Fibroblast of lung (primary cell): ENCODE results near the gene MAS1. TPM values are rescaled to one million over a fixed set of nuclear protein-coding genes. Genes with fewer than 3 reads are reported as not detected.
"Not testable (repeated sequence)": the region's sequence is repeated elsewhere in the genome, so short reads cannot be mapped to it uniquely, and the experiment has no call there.

Source experiments
- DNase-seq, 2 donors: peaks; one replicate each; pipeline versions ENCODE4 v3.0.0 to v3.0.0-alpha.2; 2010; ENCODE audit warnings: low read depth in 2 of 2
- H2AFZ ChIP-seq: 2 replicates; pipeline ENCODE4 v1.5.1; 2012; ENCODE audit warnings: low read length, control low read depth, inconsistent platforms
- H3K27ac ChIP-seq: 2 replicates; pipeline ENCODE4 v1.5.1; 2011; ENCODE audit warnings: low read length, control low read depth; ENCODE audit not compliant: insufficient read depth
- H3K27me3 ChIP-seq: 2 replicates; pipeline ENCODE4 v1.5.1; 2011; ENCODE audit warnings: mild to moderate bottlenecking, low read length; ENCODE audit not compliant: control insufficient read depth, insufficient read depth
- H3K36me3 ChIP-seq: 2 replicates; pipeline ENCODE4 v1.5.1; 2011; ENCODE audit warnings: low read length; ENCODE audit not compliant: control insufficient read depth, insufficient read depth
- H3K4me1 ChIP-seq: 2 replicates; pipeline ENCODE4 v1.5.1; 2011; ENCODE audit warnings: low read length; ENCODE audit not compliant: control insufficient read depth, insufficient read depth; ENCODE audit errors: extremely low read depth
- H3K4me2 ChIP-seq: 2 replicates; pipeline ENCODE4 v1.5.1; 2011; ENCODE audit warnings: low read length, control low read depth; ENCODE audit not compliant: insufficient read depth; ENCODE audit errors: extremely low read depth
- H3K4me3 ChIP-seq, 4 experiments: fragments of 200-600 bp in 1 of 4; sonication (generic) in 1 of 4; replicated peaks in 1 of 4; 2 replicates each; pipeline ENCODE4 v1.5.1; 2011 to 2016; ENCODE audit warnings: low read length in 4 of 4, low read depth in 3 of 4, mild to moderate bottlenecking in 3 of 4, control low read depth in 2 of 4, inconsistent platforms in 1 of 4, mixed read lengths in 1 of 4; ENCODE audit not compliant: insufficient read depth in 1 of 4; ENCODE audit errors: control extremely low read depth in 1 of 4
- H3K79me2 ChIP-seq: 2 replicates; pipeline ENCODE4 v1.5.1; 2012; ENCODE audit warnings: mild to moderate bottlenecking, low read length, inconsistent platforms; ENCODE audit not compliant: control insufficient read depth, insufficient read depth
- H3K9ac ChIP-seq: 2 replicates; pipeline ENCODE4 v1.5.1; 2011; ENCODE audit warnings: mild to moderate bottlenecking, low read length, control low read depth; ENCODE audit not compliant: insufficient read depth
- H3K9me3 ChIP-seq: 2 replicates; pipeline ENCODE4 v1.5.1; 2012; ENCODE audit warnings: low read depth, low read length; ENCODE audit not compliant: control insufficient read depth, insufficient read depth
- H4K20me1 ChIP-seq: 2 replicates; pipeline ENCODE4 v1.5.1; 2011; ENCODE audit warnings: low read length; ENCODE audit not compliant: control insufficient read depth, insufficient read depth; ENCODE audit errors: extremely low read depth
- CTCF ChIP-seq, 2 donors: IDR thresholded peaks in 1 of 2; conservative IDR thresholded peaks in 1 of 2; 1 replicate in 1 of 2; 2 replicates in 1 of 2; pipeline ENCODE4 v1.5.1; 2011 to 2012; ENCODE audit warnings: low read length in 2 of 2, control low read depth in 1 of 2, inconsistent platforms in 1 of 2, low read depth in 1 of 2, mild to moderate bottlenecking in 1 of 2
- EZH2 ChIP-seq: IDR thresholded peaks from 2 replicates; pipeline ENCODE4 v1.5.1; 2012; ENCODE audit warnings: low read length, control low read depth, mild to moderate bottlenecking; ENCODE audit errors: missing control alignments
- polyA minus RNA-seq: library from RNA; depleted of rRNA, polyadenylated mRNA; stranded (reverse); fragments of >200 nt; gene quantifications from 2 replicates; pipeline ENCODE4 v1.2.3, GENCODE V29; 2011; ENCODE audit warnings: low replicate concordance
- polyA plus RNA-seq, 2 donors: library from polyadenylated mRNA; depleted of rRNA in 1 of 2; stranded (reverse) in 1 of 2; unstranded in 1 of 2; fragments of >200 nt; gene quantifications; 2 replicates each; pipeline ENCODE4 v1.2.1, GENCODE V29; 2011 to 2012; ENCODE audit warnings: missing spikeins in 1 of 2
- total RNA-seq: library from RNA; depleted of rRNA; stranded (reverse); fragments of >200 nt; gene quantifications from 2 replicates; pipeline ENCODE4 v1.2.1, GENCODE V29; 2014

MAS1 gene
- total RNA-seq, result not detected in 2 replicates
- polyA plus RNA-seq, result not detected in 2 replicates
- not detected in 2 replicates for polyA plus RNA-seq (2012)
- polyA minus RNA-seq, result not detected in 2 replicates

- Histone ChIP-seq H2AFZ (no peak within 1 kb of the TSS), H3K4me1 (no peaks in the 10 kb centered on the region), H3K4me3 (no peak within 1 kb of the TSS), H3K27ac (no peak within 1 kb of the TSS), H3K27me3 (peaks cover 35% of the 10 kb centered on the region), H3K79me2 (no peaks in the 10 kb centered on the region), H4K20me1 (no peaks in the 10 kb centered on the region), H3K9ac (no peak within 1 kb of the TSS), H3K4me2 (no peak within 1 kb of the TSS), H3K36me3 (no peaks in the 10 kb centered on the region), H3K9me3 (no peaks in the 10 kb centered on the region)
- TF ChIP-seq CTCF (conservative IDR thresholded peaks at IDR 0.05 in 1 of 2, IDR thresholded peaks at IDR 0.05 in 1 of 2; ENCODE audit: low read depth in 1 of 2, low read length in 2 of 2) (no peak), EZH2 (no peak)
- DNase-seq, result no peak
These were observed at the start of gene MAS1 for GRCh38 chr6:159890792-159891191. TSS of gene MAS1 (plus strand) at chr6:159890988. CDS start at chr6:159906956, 15,968 bp downstream.

GRCh38 chr6:159842035-159842434, 48.8 kb upstream of the MAS1 start:
- no peak overlapping the region for H3K4me2 ChIP-seq
- no peaks in the 10 kb centered on the region for H3K79me2 ChIP-seq
- DNase-seq, result peak in 1 of 2 donors; percentile 4
- H3K27me3 ChIP-seq, result no peaks in the 10 kb centered on the region
- H3K9ac ChIP-seq, result no peak overlapping the region
- TF ChIP-seq EZH2 (no peak), CTCF (conservative IDR thresholded peaks at IDR 0.05 in 1 of 2, IDR thresholded peaks at IDR 0.05 in 1 of 2; ENCODE audit: low read depth in 1 of 2, low read length in 2 of 2) (peak; percentile 45 to 50)
- no peak overlapping the region for H2AFZ ChIP-seq
- no peaks in the 10 kb centered on the region for H4K20me1 ChIP-seq
- H3K9me3 ChIP-seq, result no peaks in the 10 kb centered on the region
- no peak overlapping the region for H3K27ac ChIP-seq
- no peak overlapping the region for H3K4me3 ChIP-seq
- H3K36me3 ChIP-seq, result no peaks in the 10 kb centered on the region
- no peaks in the 10 kb centered on the region for H3K4me1 ChIP-seq

- no peak overlapping the region for H3K27ac ChIP-seq
- H4K20me1 ChIP-seq, result no peaks in the 10 kb centered on the region
- no peak overlapping the region for H3K4me3 ChIP-seq
- no peaks in the 10 kb centered on the region for H3K79me2 ChIP-seq
- no peaks in the 10 kb centered on the region for H3K4me1 ChIP-seq
- H3K36me3 ChIP-seq, result no peaks in the 10 kb centered on the region
- H3K4me2 ChIP-seq, result no peak overlapping the region
- H3K9me3 ChIP-seq, result no peaks in the 10 kb centered on the region
- H2AFZ ChIP-seq, result no peak overlapping the region
- DNase-seq, result no peak
- no peak overlapping the region for H3K9ac ChIP-seq
- no peaks in the 10 kb centered on the region for H3K27me3 ChIP-seq
- TF ChIP-seq EZH2, result no peak
- no peak for TF ChIP-seq CTCF (conservative IDR thresholded peaks at IDR 0.05 in 1 of 2, IDR thresholded peaks at IDR 0.05 in 1 of 2; ENCODE audit: low read depth in 1 of 2, low read length in 2 of 2)
These were observed 45.8 kb upstream of the MAS1 start for GRCh38 chr6:159844737-159845645.

GRCh38 chr6:159848552-159848951, 42.2 kb upstream of the MAS1 start:
- not testable (repeated sequence) for H4K20me1 ChIP-seq, H2AFZ ChIP-seq, H3K4me3 ChIP-seq, H3K4me1 ChIP-seq, H3K36me3 ChIP-seq, H3K27ac ChIP-seq, H3K79me2 ChIP-seq, H3K9me3 ChIP-seq, H3K27me3 ChIP-seq, H3K4me2 ChIP-seq, DNase-seq, H3K9ac ChIP-seq
